SK-N-MC (cell line): ENCODE data around the gene CAMK2A.

Source experiments
- EZH2 ChIP-seq: fragments of 200-600 bp; sonication (generic); IDR thresholded peaks from one replicate; pipeline ENCODE4 v1.6.1; 2017; ENCODE audit warnings: antibody characterized with exemption
- FOXP2 ChIP-seq: optimal IDR thresholded peaks from 2 replicates; pipeline ENCODE3; 2011; ENCODE audit warnings: mild to moderate bottlenecking, moderate library complexity; ENCODE audit not compliant: insufficient read depth; ENCODE audit errors: extremely low read length, control extremely low read depth
- POLR2AphosphoS5 ChIP-seq: IDR thresholded peaks from 2 replicates; pipeline ENCODE4 v1.6.1; 2012; ENCODE audit warnings: mild to moderate bottlenecking, low read depth, low read length, borderline replicate concordance

DNA sequence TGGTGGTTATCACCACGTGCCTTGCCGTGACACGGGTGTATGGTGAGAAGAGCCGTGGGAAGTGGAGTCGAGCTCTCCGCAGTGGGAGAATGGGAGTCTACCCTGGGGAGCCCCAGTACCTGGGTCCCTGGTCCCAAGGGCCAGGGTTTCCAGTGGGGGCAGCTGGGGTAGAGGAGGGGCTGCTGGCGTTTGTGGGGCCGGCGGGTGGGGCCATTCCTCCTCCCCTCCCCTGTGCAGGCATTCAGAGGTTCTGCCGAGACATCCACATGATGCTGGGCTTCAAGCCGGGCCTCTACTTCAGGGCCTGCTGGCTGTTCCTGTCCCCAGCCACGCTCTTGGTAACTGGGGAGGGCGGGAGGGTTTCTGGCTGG, 85.0 kb downstream of the CAMK2A start:
- TF ChIP-seq EZH2 (no peak), FOXP2 (no peak), POLR2AphosphoS5 (no peak)
